ENCODE measurements around the gene DNPEP.

DNPEP gene

GRCh38 chr2:219325136-219325535 is 62.6 kb downstream of the DNPEP start:
- TF ChIP-seq, protein P1, sequence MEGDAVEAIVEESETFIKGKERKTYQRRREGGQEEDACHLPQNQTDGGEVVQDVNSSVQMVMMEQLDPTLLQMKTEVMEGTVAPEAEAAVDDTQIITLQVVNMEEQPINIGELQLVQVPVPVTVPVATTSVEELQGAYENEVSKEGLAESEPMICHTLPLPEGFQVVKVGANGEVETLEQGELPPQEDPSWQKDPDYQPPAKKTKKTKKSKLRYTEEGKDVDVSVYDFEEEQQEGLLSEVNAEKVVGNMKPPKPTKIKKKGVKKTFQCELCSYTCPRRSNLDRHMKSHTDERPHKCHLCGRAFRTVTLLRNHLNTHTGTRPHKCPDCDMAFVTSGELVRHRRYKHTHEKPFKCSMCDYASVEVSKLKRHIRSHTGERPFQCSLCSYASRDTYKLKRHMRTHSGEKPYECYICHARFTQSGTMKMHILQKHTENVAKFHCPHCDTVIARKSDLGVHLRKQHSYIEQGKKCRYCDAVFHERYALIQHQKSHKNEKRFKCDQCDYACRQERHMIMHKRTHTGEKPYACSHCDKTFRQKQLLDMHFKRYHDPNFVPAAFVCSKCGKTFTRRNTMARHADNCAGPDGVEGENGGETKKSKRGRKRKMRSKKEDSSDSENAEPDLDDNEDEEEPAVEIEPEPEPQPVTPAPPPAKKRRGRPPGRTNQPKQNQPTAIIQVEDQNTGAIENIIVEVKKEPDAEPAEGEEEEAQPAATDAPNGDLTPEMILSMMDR (IDR thresholded peaks at IDR 0.05; ENCODE audit: low read depth, low read length) = no peak
- DNase-seq (ENCODE audit: extremely low read depth, low read depth) = no peak

- no peak for DNase-seq (ENCODE audit: extremely low read depth, low read depth)
- TF ChIP-seq, protein P1 (IDR thresholded peaks at IDR 0.05; ENCODE audit: low read depth, low read length) = no peak
Observed at GRCh38 chr2:219323434-219323833, 64.3 kb downstream of the DNPEP start.

Data from AG09319 (cell line).